HL-60 (cell line): ENCODE data around the gene PAQR9.
"Not testable (repeated sequence)": the region's sequence is repeated elsewhere in the genome, so short reads cannot be mapped to it uniquely, and the experiment has no call there.

Source experiments
- DNase-seq, 2 experiments: peaks; one replicate each; pipeline ENCODE4 v3.0.0-alpha.2; 2010 to 2020; ENCODE audit warnings: low read depth in 1 of 2, low spot score in 1 of 2
- H3K27ac ChIP-seq: fragments of 250-450 bp; sonication (Bioruptor Pico); replicated peaks from 2 replicates; pipeline ENCODE4 v1.5.1; 2020; ENCODE audit warnings: mild to moderate bottlenecking, moderate library complexity
- H3K27me3 ChIP-seq: fragments of 250-450 bp; sonication (Bioruptor Pico); 2 replicates; pipeline ENCODE4 v1.5.1; 2021; ENCODE audit warnings: mild to moderate bottlenecking, moderate library complexity; ENCODE audit not compliant: insufficient read depth, poor library complexity, severe bottlenecking
- H3K4me3 ChIP-seq: replicated peaks from 2 replicates; pipeline ENCODE4 v1.5.1; 2011; ENCODE audit warnings: mild to moderate bottlenecking, control low read depth, low read length; ENCODE audit not compliant: insufficient read depth
- CTCF ChIP-seq: IDR thresholded peaks from one replicate; pipeline ENCODE4 v1.5.1; 2011; ENCODE audit warnings: low read length, control low read depth, inconsistent platforms; ENCODE audit not compliant: insufficient read depth
- GABPA ChIP-seq: IDR thresholded peaks from 2 replicates; pipeline ENCODE4 v1.6.1; 2012; ENCODE audit warnings: low read depth
- POLR2AphosphoS5 ChIP-seq: IDR thresholded peaks from 2 replicates; pipeline ENCODE4 v1.6.1; 2012; ENCODE audit warnings: low read depth
- REST ChIP-seq: IDR thresholded peaks from 2 replicates; pipeline ENCODE4 v1.6.1; 2012; ENCODE audit warnings: low read depth; ENCODE audit not compliant: insufficient replicate concordance
- SPI1 ChIP-seq: IDR thresholded peaks from 2 replicates; pipeline ENCODE4 v1.6.1; 2012; ENCODE audit warnings: low read depth, mild to moderate bottlenecking, borderline replicate concordance

The PAQR9 gene

GRCh38 chr3:142992323-142992722, 28.8 kb upstream of the PAQR9 start:
- Histone ChIP-seq H3K4me3 (no peak overlapping the region), H3K27me3 (no peaks in the 10 kb centered on the region), H3K27ac (no peak overlapping the region)
- DNase-seq: no peak
- TF ChIP-seq REST: no peak
- no peak for TF ChIP-seq CTCF
- no peak for TF ChIP-seq GABPA
- no peak for TF ChIP-seq SPI1
- TF ChIP-seq POLR2AphosphoS5: no peak

- TF ChIP-seq POLR2AphosphoS5 (no peak), SPI1 (no peak), GABPA (no peak), REST (no peak), CTCF (no peak)
- Histone ChIP-seq H3K27ac (no peak overlapping the region), H3K4me3 (no peak overlapping the region), H3K27me3 (no peaks in the 10 kb centered on the region)
- no peak for DNase-seq
Observed at GRCh38 chr3:142990721-142991120, 27.2 kb upstream of the PAQR9 start.

- not testable (repeated sequence) for H3K27me3 ChIP-seq, H3K27ac ChIP-seq, H3K4me3 ChIP-seq, DNase-seq
Observed at GRCh38 chr3:142988826-142989225, 25.4 kb upstream of the PAQR9 start.

- not testable (repeated sequence) for H3K27ac ChIP-seq, DNase-seq
Observed at GRCh38 chr3:142988221-142988620, 24.7 kb upstream of the PAQR9 start.

GRCh38 chr3:142987707-142988106, 24.2 kb upstream of the PAQR9 start:
- Histone ChIP-seq H3K4me3 (no peak overlapping the region), H3K27ac (no peak overlapping the region), H3K27me3 (no peaks in the 10 kb centered on the region)
- TF ChIP-seq CTCF: no peak
- TF ChIP-seq SPI1: no peak
- no peak for TF ChIP-seq GABPA
- no peak for TF ChIP-seq REST
- no peak for TF ChIP-seq POLR2AphosphoS5
- no peak for DNase-seq

More at GRCh38 chr3:142988221-142988620, 24.7 kb upstream of the PAQR9 start:
- not testable (repeated sequence) for H3K4me3 ChIP-seq, H3K27me3 ChIP-seq
